Panc1 (cell line): ENCODE measurements around the gene COL23A1.

Experiments
- CTCF ChIP-seq: fragments of 450-650 bp; IDR thresholded peaks from 2 replicates; pipeline ENCODE4 v1.5.1; 2017; ENCODE audit warnings: mild to moderate bottlenecking
- POLR2AphosphoS5 ChIP-seq: IDR thresholded peaks from 2 replicates; pipeline ENCODE4 v1.6.1; 2012; ENCODE audit warnings: mild to moderate bottlenecking, low read depth, low read length, moderate library complexity
- SIN3A ChIP-seq: IDR thresholded peaks from 2 replicates; pipeline ENCODE4 v1.6.1; 2012; ENCODE audit warnings: low read depth, mild to moderate bottlenecking, low read length, moderate library complexity, borderline replicate concordance; ENCODE audit not compliant: insufficient read depth
- TCF7L2 ChIP-seq: IDR thresholded peaks from 2 replicates; pipeline ENCODE4 v1.6.1; 2011; ENCODE audit warnings: mild to moderate bottlenecking, low read depth, low read length, inconsistent platforms

- TF ChIP-seq CTCF (no peak), SIN3A (no peak), POLR2AphosphoS5 (no peak), TCF7L2 (no peak)
Measured at GRCh38 chr5:178223828-178224335, 366.3 kb downstream of the COL23A1 start.
